Uterus (tissue), 4 donors: ENCODE results near the gene TXNDC9. TPM values are rescaled to one million over a fixed set of nuclear protein-coding genes. Genes with fewer than 3 reads are reported as not detected.
"Not testable (repeated sequence)": the region's sequence is repeated elsewhere in the genome, so short reads cannot be mapped to it uniquely, and the experiment has no call there.

ENCODE experiments used
- DNase-seq, 2 donors: peaks; one replicate each; pipeline ENCODE4 v3.0.0-alpha.2; 2019 to 2020
- H3K27ac ChIP-seq, 2 donors: fragments of 200-600 bp; sonication (generic); 1 replicate in 1 of 2; 2 replicates in 1 of 2; pipeline ENCODE4 v1.5.1; 2016 to 2018
- H3K27me3 ChIP-seq, 2 donors: fragments of 200-600 bp; sonication (generic); one replicate each; pipeline ENCODE4 v1.5.1; 2018 to 2019; ENCODE audit warnings: control low read depth in 1 of 2
- H3K36me3 ChIP-seq, 2 donors: fragments of 200-600 bp; sonication (generic); one replicate each; pipeline ENCODE4 v1.5.1; 2019; ENCODE audit warnings: control low read depth in 1 of 2
- H3K4me1 ChIP-seq, 2 donors: fragments of 200-600 bp; sonication (generic); one replicate each; pipeline ENCODE4 v1.5.1; 2018 to 2019; ENCODE audit warnings: control low read depth in 1 of 2
- H3K4me3 ChIP-seq, 2 donors: fragments of 200-600 bp; sonication (generic); 1 replicate in 1 of 2; 2 replicates in 1 of 2; pipeline ENCODE4 v1.5.1; 2018 to 2019; ENCODE audit warnings: mild to moderate bottlenecking in 1 of 2
- H3K9me3 ChIP-seq, 2 donors: fragments of 200-600 bp; sonication (generic); one replicate each; pipeline ENCODE4 v1.5.1; 2019; ENCODE audit warnings: control low read depth in 1 of 2
- CTCF ChIP-seq, 4 experiments: fragments of 200-600 bp in 2 of 4; fragments of 450-650 bp in 2 of 4; sonication (generic) in 2 of 4; IDR thresholded peaks; one replicate each; pipeline ENCODE4 v1.5.1; 2016 to 2019; ENCODE audit warnings: antibody characterized with exemption in 4 of 4, mild to moderate bottlenecking in 2 of 4, moderate library complexity in 1 of 4
- POLR2A ChIP-seq, 2 donors: fragments of 450-650 bp; IDR thresholded peaks; one replicate each; pipeline ENCODE4 v1.6.1; 2016; ENCODE audit warnings: antibody characterized with exemption in 2 of 2, mild to moderate bottlenecking in 1 of 2, moderate library complexity in 1 of 2
- intact Hi-C: fragments of 100-400 bp; cut with DNase I; formaldehyde crosslinking; loops from one replicate; pipeline ENCODE4 v1.15.1; 2023; ENCODE audit warnings: low total_unique reads
- total RNA-seq, 4 donors: library from RNA; depleted of rRNA in 3 of 4; stranded (reverse); fragments of >200 nt in 3 of 4; gene quantifications; one replicate each; pipeline versions ENCODE4 v1.1.0 to v1.2.4, GENCODE V29; 2014 to 2023
- donor health status: DM: yes; HTN: yes; CAD: no.

The TXNDC9 gene
- total RNA-seq, 4 donors from 2014 or later: 31.8 to 75.8 (median 36.2) TPM

- no peak overlapping the region for H3K27ac ChIP-seq
- no peaks in the 10 kb centered on the region for H3K36me3 ChIP-seq
- no peaks in the 10 kb centered on the region for H3K9me3 ChIP-seq
- H3K4me3 ChIP-seq: no peak overlapping the region
- no peak for DNase-seq
- H3K4me1 ChIP-seq: no peaks in the 10 kb centered on the region
- TF ChIP-seq POLR2A (IDR thresholded peaks at IDR 0.05): no peak
- no peak for TF ChIP-seq CTCF (IDR thresholded peaks at IDR 0.05)
- no peaks in the 10 kb centered on the region for H3K27me3 ChIP-seq
- intact Hi-C loops: no loop called here
Measured at GRCh38 chr2:99354070-99354469, 17.9 kb upstream of the TXNDC9 start.

GRCh38 chr2:99350194-99350593 is 14.1 kb upstream of the TXNDC9 start:
- H3K9me3 ChIP-seq: no peaks in the 10 kb centered on the region
- intact Hi-C loops: no loop called here
- no peak for DNase-seq
- no peak overlapping the region for H3K4me3 ChIP-seq
- no peaks in the 10 kb centered on the region for H3K27me3 ChIP-seq
- H3K27ac ChIP-seq: no peak overlapping the region
- H3K36me3 ChIP-seq: no peaks in the 10 kb centered on the region
- no peaks in the 10 kb centered on the region for H3K4me1 ChIP-seq
- TF ChIP-seq CTCF (IDR thresholded peaks at IDR 0.05) (no peak), POLR2A (IDR thresholded peaks at IDR 0.05) (no peak)

DNA sequence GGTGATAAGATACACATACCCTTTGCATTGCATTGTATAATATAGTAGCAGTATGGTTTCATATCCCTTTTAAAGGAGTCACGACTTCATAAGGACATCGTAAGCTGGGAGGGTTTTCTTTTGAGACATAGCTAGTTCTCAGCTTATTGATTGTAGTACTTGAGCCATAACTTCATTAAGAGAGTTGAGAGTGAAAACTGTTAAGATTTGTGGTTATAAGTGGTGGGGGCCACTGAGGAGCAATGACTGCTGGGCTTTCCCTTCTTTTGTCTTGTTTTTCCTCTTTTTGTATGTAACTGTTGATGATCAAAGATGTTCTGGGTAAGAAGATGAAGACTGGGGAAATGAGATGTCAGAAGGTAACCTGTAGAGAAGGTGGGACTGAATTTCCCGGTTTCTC is 12.0 kb upstream of the TXNDC9 start:
- no peak for TF ChIP-seq POLR2A (IDR thresholded peaks at IDR 0.05)
- no peak for TF ChIP-seq CTCF (IDR thresholded peaks at IDR 0.05)
- Histone ChIP-seq H3K27me3 (no peaks in the 10 kb centered on the region), H3K4me1 (no peaks in the 10 kb centered on the region), H3K27ac (no peak overlapping the region), H3K4me3 (no peak overlapping the region), H3K36me3 (no peaks in the 10 kb centered on the region), H3K9me3 (no peaks in the 10 kb centered on the region)
- intact Hi-C loops: no loop called here
- DNase-seq: no peak

- H3K9me3 ChIP-seq: no peaks in the 10 kb centered on the region
- no peak for TF ChIP-seq CTCF (IDR thresholded peaks at IDR 0.05)
- no peak for TF ChIP-seq POLR2A (IDR thresholded peaks at IDR 0.05)
- DNase-seq: no peak
- H3K27me3 ChIP-seq: no peaks in the 10 kb centered on the region
- H3K27ac ChIP-seq: no peak overlapping the region
- H3K4me1 ChIP-seq: no peaks in the 10 kb centered on the region
- H3K4me3 ChIP-seq: no peak overlapping the region
- H3K36me3 ChIP-seq: no peaks in the 10 kb centered on the region
- intact Hi-C loops: no loop called here
Measured at GRCh38 chr2:99346218-99346617, 10.1 kb upstream of the TXNDC9 start.

- H3K4me3 ChIP-seq, DNase-seq, H3K9me3 ChIP-seq, H3K27ac ChIP-seq, H3K4me1 ChIP-seq, H3K27me3 ChIP-seq, H3K36me3 ChIP-seq, intact Hi-C loops: not testable (repeated sequence)
Measured at GRCh38 chr2:99345446-99345845, 9.3 kb upstream of the TXNDC9 start.

DNA sequence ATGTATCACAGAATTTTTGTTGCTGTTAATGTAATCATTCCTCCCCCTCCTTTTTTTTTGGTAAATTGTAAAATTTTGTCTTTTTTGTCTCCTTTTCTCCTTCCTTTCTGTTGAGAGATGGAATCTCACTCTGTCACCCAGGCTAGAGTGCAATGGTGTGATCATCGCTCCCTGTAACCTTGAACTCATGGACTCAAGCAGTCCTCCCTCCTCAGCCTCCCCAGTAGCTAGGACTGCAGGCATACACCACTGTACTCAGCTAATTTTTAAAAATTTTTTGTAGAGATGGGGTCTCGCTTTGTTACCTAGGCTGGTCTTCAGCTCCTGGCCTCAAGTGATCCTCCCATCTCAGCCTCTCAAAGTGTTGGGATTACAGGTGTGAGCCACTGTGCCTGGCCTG is 6.4 kb upstream of the TXNDC9 start:
- DNase-seq: no peak
- Histone ChIP-seq H3K36me3 (no peaks in the 10 kb centered on the region), H3K4me3 (no peak overlapping the region), H3K4me1 (peaks cover 0 to 6% of the 10 kb centered on the region in 2 donors), H3K27ac (no peak overlapping the region), H3K9me3 (no peaks in the 10 kb centered on the region), H3K27me3 (no peaks in the 10 kb centered on the region)
- TF ChIP-seq CTCF (IDR thresholded peaks at IDR 0.05) (no peak), POLR2A (IDR thresholded peaks at IDR 0.05) (no peak)
- intact Hi-C loops: no loop called here
